Measurements from ENCODE around the gene SEPTIN5. TPM values are rescaled to one million over a fixed set of nuclear protein-coding genes. Genes with fewer than 3 reads are reported as not detected.

The SEPTIN5 gene
- total RNA-seq, 1 experiment from 2014 or later: 46.2 TPM

GRCh38 chr22:19761725-19762567 lies 47.6 kb downstream of the SEPTIN5 start:
- in situ Hi-C loops (cut with HindIII; ENCODE audit: low pct_unique_long_range_greater_than_20kb, low sequenced_read_pairs): no loop called here
- DNase-seq (ENCODE audit: low read depth): no peak

DNA sequence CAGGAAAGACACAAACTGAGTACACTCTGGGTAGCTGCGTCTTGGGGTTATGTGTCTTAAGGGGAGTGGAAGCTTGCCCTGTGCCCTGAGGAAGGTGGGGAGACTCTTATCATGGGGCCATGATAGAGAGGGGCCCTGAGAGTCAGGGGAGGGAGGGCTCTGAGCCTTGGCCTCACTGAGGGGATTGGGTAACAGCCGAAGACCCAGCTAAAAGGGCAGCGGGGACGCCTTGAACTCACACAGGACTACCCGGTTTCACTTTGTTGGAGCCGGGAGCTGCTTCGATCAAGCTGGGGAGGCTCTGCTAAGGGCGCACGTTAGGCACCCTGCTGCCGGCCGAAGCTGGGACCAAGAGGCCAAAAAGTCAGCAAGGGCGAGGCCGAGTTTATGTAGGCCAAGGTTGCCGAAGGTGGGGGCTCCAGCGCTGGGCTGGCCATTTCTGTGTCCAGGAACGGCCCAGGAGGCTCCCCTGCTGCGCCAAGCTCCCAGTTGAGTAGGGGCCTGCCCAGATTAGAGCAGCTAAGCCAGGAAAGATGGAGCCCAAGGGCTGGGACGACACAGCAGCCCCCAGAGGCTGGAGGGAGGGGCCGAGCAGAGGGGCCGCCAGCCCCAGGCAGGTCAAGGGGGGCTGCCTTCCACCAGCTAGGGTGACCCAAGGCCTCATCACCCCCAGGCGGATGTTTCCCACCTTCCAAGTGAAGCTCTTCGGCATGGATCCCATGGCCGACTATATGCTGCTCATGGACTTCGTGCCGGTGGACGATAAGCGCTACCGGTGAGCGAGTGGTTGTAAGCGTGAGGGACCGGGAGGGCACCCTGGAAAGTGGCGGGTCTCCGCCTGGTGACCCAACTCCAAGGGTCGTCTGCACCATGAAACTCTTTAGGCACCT lies 48.5 kb downstream of the SEPTIN5 start:
- in situ Hi-C loops (cut with HindIII; ENCODE audit: low pct_unique_long_range_greater_than_20kb, low sequenced_read_pairs): no loop called here
- no peak for DNase-seq (ENCODE audit: low read depth)

DNA sequence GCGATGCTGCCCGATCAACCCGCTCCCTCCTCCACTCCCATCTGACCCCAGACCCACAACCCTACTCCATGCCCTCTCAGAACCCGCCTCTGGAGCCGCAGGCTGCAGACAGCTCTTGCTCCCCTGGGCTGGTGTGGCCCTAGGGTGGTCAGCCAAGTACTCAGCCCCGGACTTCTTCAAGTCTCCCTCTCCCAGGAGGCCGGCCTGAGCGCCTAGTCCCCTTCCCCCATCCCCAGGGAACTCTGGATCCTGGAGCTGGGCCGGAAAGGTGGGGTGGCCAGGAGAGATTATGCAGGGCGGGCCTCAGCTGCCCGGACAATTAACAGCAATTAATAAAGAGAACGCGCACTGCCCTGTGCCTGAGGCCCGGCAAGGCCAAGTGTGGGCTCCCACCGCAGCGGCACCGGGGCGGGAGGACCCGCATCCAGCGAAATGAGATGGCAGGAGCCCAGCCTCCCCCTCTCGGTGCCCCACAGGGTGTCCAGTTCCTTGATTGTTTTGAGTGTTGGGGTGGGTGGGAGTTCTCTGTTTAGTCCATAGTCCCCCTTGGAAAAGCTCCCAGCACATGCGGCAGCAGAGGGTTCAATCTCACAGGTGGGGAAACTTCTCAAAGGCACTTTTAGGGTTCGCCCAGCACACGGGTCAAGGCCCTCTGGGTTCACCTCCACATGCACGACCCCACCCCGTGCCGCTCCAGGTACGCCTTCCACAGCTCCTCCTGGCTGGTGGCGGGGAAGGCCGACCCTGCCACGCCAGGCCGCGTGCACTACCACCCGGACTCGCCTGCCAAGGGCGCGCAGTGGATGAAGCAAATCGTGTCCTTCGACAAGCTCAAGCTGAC lies 49.4 kb downstream of the SEPTIN5 start:
- in situ Hi-C loops (cut with HindIII; ENCODE audit: low pct_unique_long_range_greater_than_20kb, low sequenced_read_pairs): no loop called here

DNA sequence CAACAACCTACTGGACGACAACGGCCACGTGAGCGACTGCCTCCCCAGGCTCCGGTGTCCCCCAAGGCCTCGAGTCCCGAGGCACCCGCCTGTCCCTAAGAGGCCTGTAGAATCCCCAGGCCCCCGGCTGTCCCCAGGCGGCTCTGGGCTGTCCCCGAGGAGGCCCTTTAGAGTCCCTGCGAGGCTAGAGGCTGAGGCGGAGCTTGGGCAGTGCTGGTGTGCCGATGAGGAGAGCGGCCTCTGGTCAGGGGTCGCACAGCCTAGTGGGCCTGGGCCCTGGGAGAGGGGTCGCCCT lies 49.9 kb downstream of the SEPTIN5 start:
- in situ Hi-C loops (cut with HindIII; ENCODE audit: low pct_unique_long_range_greater_than_20kb, low sequenced_read_pairs): no loop called here
- no peak for DNase-seq (ENCODE audit: low read depth)

More for the DNA sequence above, 49.4 kb downstream of the SEPTIN5 start:
- no peak for DNase-seq (ENCODE audit: low read depth)

DNA sequence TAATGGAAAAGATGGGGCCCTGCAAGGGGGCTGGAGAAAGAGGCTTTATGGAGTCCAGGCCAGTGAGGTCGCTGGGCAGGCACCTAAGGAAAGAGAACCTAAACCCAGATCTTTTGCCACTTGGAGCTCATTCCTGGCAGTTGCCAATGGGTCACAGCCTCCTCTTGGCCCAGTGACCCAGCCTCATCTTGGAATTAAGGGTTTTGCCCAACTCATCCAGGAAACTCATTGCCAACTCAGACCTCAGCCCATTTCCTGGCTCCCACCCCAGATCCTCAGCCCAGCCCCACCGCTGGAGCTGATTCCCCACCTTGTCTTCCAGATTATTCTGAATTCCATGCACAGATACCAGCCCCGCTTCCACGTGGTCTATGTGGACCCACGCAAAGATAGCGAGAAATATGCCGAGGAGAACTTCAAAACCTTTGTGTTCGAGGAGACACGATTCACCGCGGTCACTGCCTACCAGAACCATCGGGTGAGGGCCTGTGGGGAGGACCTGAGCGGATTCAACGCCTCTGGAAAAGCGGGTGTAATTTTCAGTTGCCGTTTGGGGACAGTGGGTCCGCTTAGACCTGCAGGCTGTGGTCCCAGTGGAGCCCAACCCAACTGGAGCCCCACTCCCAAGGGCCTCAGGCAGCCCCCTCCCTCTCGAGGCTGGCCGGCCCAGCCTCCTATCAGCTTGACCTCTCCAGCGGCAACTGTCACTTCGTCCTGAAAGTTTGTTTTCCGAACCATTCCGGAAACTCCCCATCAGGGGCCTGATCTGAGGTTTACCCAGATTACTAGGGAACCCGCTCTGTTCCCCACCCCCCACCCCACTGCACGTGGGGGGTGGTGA lies 50.6 kb downstream of the SEPTIN5 start:
- in situ Hi-C loops (cut with HindIII; ENCODE audit: low pct_unique_long_range_greater_than_20kb, low sequenced_read_pairs): no loop called here

DNA sequence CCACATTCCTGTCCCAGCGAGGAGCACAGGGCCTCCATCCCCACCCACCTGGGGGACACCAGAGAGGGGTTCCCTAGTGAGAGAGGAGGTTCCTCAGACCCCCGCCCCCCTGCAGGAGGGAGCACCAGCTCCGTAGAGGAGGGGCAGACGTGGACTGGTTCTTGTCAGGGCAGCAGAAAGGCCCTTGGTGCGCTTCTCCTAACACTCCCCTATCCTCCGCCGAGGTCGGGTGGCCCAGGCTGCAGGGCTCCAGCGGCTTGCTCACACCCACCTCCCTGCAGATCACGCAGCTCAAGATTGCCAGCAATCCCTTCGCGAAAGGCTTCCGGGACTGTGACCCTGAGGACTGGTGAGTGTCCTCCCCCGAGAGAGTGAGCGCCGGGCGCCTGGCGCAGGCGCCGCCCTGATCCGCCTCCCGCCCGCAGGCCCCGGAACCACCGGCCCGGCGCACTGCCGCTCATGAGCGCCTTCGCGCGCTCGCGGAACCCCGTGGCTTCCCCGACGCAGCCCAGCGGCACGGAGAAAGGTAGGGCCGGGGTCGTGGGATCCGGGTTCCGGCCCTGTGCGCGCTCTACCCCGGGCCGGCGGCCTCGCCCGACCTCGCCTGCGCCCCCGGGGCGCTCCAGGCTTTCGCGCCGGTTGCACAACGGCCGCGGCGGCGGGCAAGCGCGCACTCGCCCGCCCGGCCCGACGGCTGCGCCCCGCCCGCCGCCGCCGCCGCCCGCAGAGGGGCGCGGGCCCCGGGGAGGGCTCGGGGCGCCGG lies 51.4 kb downstream of the SEPTIN5 start:
- in situ Hi-C loops (cut with HindIII; ENCODE audit: low pct_unique_long_range_greater_than_20kb, low sequenced_read_pairs): no loop called here
- no peak for DNase-seq (ENCODE audit: low read depth)

More for the DNA sequence above, 50.6 kb downstream of the SEPTIN5 start:
- DNase-seq (ENCODE audit: low read depth): no peak

- no peak for DNase-seq (ENCODE audit: low read depth)
- in situ Hi-C loops (cut with HindIII; ENCODE audit: low pct_unique_long_range_greater_than_20kb, low sequenced_read_pairs): no loop called here
Observed at GRCh38 chr22:19766240-19766510, 51.9 kb downstream of the SEPTIN5 start.

DNA sequence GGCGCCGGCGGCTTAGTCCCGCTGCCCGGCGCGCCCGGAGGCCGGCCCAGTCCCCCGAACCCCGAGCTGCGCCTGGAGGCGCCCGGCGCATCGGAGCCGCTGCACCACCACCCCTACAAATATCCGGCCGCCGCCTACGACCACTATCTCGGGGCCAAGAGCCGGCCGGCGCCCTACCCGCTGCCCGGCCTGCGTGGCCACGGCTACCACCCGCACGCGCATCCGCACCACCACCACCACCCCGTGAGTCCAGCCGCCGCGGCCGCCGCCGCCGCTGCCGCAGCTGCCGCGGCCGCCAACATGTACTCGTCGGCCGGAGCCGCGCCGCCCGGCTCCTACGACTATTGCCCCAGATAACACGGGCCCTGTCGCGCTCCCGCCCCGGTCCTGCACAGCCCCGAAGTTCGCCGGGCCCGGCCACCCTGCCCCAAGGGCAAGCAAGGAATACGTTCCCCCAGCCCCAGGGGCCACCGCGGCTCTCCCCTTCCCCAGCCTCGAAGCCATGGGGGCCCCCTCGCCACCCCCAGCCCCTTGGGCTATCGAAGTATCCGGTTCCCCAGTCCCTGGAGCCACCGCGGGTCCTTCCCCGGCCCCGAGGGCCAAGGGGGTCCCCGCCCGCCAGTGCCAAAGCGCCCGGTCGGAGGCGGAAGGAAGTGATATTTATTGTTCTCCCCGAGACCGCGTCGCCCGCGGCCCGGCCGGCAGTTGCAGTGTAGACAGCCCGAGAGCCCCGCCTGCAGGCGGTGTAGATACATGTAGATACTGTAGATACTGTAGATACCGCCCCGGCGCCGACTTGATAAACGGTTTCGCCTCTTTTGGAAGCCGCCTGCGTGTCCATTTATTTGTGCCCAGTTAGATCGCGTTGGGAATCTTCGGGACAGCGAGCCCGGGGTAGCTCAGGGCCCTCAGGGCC lies 52.5 kb downstream of the SEPTIN5 start:
- in situ Hi-C loops (cut with HindIII; ENCODE audit: low pct_unique_long_range_greater_than_20kb, low sequenced_read_pairs): no loop called here
- no peak for DNase-seq (ENCODE audit: low read depth)

GRCh38 chr22:19767427-19768341 lies 53.4 kb downstream of the SEPTIN5 start:
- no peak for DNase-seq (ENCODE audit: low read depth)
- in situ Hi-C loops (cut with HindIII; ENCODE audit: low pct_unique_long_range_greater_than_20kb, low sequenced_read_pairs): no loop called here

- in situ Hi-C loops (cut with HindIII; ENCODE audit: low pct_unique_long_range_greater_than_20kb, low sequenced_read_pairs): no loop called here
- no peak for DNase-seq (ENCODE audit: low read depth)
Observed at GRCh38 chr22:19769393-19769715, 55.1 kb downstream of the SEPTIN5 start.

- DNase-seq (ENCODE audit: low read depth): no peak
- in situ Hi-C loops (cut with HindIII; ENCODE audit: low pct_unique_long_range_greater_than_20kb, low sequenced_read_pairs): no loop called here
Observed at GRCh38 chr22:19770349-19771220, 56.3 kb downstream of the SEPTIN5 start.

DNA sequence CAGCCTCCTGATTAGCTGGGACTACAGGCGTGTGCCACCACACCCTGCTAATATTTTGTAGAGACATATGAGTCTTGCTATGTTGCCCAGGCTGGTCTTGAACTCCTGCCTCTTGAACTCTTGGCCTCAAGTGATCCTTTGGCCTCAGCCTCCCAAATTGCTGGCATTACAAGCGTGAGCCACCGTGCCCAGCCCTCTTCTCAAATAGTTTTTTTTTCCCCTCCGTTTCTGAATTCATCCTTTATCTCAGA lies 58.0 kb downstream of the SEPTIN5 start:
- in situ Hi-C loops (cut with HindIII; ENCODE audit: low pct_unique_long_range_greater_than_20kb, low sequenced_read_pairs): no loop called here
- no peak for DNase-seq (ENCODE audit: low read depth)

All from Caki2 (cell line).